ENCODE data around the gene ENGASE. TPM values are rescaled to one million over a fixed set of nuclear protein-coding genes. Genes with fewer than 3 reads are reported as not detected.

ENGASE gene
- total RNA-seq, 2 experiments from 2014 or later = 28.5 to 28.9 TPM

GRCh38 chr17:79089720-79090442, 15.3 kb downstream of the ENGASE start:
- H3K4me3 Mint-ChIP-seq = no peak overlapping the region
- peaks cover 10% of the 10 kb centered on the region for H3K4me1 Mint-ChIP-seq
- POLR2A ChIA-PET = interaction anchor here (1.6 kb wide), 1 partner anchor 302 kb away, joined by 4 read pairs; no protein-coding TSS in a partner anchor
- no peak for DNase-seq
- H3K9me3 Mint-ChIP-seq = no peaks in the 10 kb centered on the region
- H3K27me3 Mint-ChIP-seq = peaks cover 3% of the 10 kb centered on the region
- CTCF ChIA-PET = interaction anchor here (0.6 to 3.3 kb wide), 2 partner anchors 49 to 303 kb away, joined by 5 to 17 read pairs; no protein-coding TSS in a partner anchor
- H3K36me3 Mint-ChIP-seq (ENCODE audit: low read depth) = no peaks in the 10 kb centered on the region
- H3K27ac Mint-ChIP-seq = no peak overlapping the region

- H3K27me3 Mint-ChIP-seq = peaks cover 3% of the 10 kb centered on the region
- no peak overlapping the region for H3K4me3 Mint-ChIP-seq
- ChIA-PET POLR2A (no interaction called here), CTCF (interaction anchor here (0.6 kb wide), 1 partner anchor 50 kb away, joined by 5 read pairs; no protein-coding TSS in a partner anchor)
- no peaks in the 10 kb centered on the region for H3K9me3 Mint-ChIP-seq
- peaks cover 10% of the 10 kb centered on the region for H3K4me1 Mint-ChIP-seq
- DNase-seq = no peak
- no peaks in the 10 kb centered on the region for H3K36me3 Mint-ChIP-seq (ENCODE audit: low read depth)
- H3K27ac Mint-ChIP-seq = no peak overlapping the region
Measured at GRCh38 chr17:79090443-79091225, 16.0 kb downstream of the ENGASE start.

DNA sequence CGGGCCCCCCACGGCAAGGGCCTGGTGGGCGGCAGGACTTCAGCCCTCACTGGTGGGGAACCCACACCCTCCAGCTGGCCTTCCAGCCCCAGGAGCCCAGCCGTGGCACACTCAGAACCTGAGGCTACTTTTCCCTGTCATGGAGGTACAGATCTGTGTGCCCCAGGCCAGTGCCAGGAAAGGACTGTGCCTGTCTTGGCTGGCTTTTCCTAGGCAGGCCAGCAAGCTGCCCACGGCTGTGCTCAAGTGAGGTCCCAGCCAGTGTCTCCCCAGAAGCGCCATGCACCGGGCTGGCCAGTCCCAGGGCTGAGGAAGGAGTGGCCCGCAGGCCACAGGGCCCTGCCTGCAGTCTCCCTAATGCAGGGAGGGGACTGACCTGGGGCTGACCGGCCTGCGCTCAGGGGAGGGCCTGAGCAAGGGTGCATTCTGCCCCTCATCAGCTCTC, 16.6 kb downstream of the ENGASE start:
- no peaks in the 10 kb centered on the region for H3K9me3 Mint-ChIP-seq
- no peak overlapping the region for H3K4me3 Mint-ChIP-seq
- no peaks in the 10 kb centered on the region for H3K36me3 Mint-ChIP-seq (ENCODE audit: low read depth)
- no peak for DNase-seq
- peaks cover 4% of the 10 kb centered on the region for H3K27me3 Mint-ChIP-seq
- no peak overlapping the region for H3K27ac Mint-ChIP-seq
- peaks cover 10% of the 10 kb centered on the region for H3K4me1 Mint-ChIP-seq
- ChIA-PET POLR2A (no interaction called here), CTCF (no interaction called here)

DNA sequence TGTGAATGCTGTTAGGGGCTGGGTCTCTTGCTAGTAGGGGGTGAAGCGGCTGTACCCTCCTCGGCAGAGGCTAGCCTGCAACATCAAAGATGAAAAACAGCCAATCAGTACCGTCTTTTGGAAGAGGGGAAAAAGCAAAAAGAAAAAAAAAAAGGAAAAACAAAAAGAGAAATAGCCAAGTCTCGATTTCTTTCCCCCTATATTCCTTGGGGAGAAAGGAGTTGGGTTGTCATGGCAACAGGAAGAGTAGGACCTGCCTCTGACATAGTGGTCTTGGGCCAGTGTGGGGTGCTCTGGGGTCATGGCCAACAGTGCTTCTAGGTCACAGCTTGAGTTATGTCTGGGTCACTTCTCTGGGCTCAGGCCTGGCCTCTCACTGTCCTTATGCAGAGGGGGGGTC, 17.9 kb downstream of the ENGASE start:
- Mint-ChIP-seq H3K27ac (no peak overlapping the region), H3K27me3 (peaks cover 4% of the 10 kb centered on the region), H3K36me3 (ENCODE audit: low read depth) (no peaks in the 10 kb centered on the region), H3K4me1 (peaks cover 10% of the 10 kb centered on the region), H3K9me3 (no peaks in the 10 kb centered on the region), H3K4me3 (no peak overlapping the region)
- no peak for DNase-seq
- ChIA-PET CTCF (no interaction called here), POLR2A (no interaction called here)

DNA sequence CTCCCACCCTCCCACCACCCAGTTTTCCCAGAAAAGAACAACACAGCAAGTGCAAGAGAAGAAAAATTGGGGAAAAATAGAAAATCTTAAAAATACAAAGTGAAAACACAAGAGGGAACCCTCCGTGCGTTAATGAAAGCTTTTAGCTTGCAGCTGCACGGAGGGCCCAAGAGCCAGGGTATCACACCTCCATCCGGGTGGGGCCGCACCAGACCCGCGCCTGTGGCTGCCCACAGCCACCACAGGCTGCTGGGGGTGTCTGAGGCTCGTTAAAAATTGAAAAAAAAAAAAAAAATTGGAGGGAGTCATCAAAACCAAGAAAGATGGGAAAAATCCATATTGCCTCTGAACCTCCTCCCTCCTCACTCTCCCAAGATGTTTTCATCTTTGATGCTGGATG, 18.6 kb downstream of the ENGASE start:
- no peaks in the 10 kb centered on the region for H3K9me3 Mint-ChIP-seq

DNA sequence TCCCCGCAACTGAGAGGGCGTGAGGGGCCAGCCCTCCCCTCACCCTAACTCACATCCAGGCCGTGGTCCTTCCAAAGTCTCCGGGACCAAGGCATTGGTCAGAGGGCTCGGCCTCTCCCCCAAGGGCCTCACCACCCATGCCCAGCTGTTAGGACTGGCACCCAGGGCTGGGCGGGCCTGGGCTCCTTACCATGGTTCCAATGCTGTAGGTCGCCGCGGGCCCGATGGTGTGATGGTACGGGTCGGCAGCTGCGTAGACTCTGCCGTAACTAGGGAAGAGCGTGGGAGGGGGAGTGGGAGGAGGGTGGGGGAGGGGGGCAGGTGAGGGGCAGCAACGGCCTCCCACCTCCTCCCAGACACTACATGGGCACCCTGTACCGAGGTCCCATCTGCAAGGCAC, 19.6 kb downstream of the ENGASE start:
- Mint-ChIP-seq H3K9me3 (no peaks in the 10 kb centered on the region), H3K27me3 (peaks cover 11% of the 10 kb centered on the region), H3K4me3 (no peak overlapping the region), H3K36me3 (ENCODE audit: low read depth) (no peaks in the 10 kb centered on the region), H3K27ac (no peak overlapping the region), H3K4me1 (peaks cover 10% of the 10 kb centered on the region)
- DNase-seq = no peak
- ChIA-PET POLR2A (interaction anchor here (1.0 to 1.3 kb wide), 2 partner anchors 9 to 20 kb away, joined by 3 to 4 read pairs; partner anchors contain the start of gene ENGASE), CTCF (interaction anchor here (0.7 to 1.5 kb wide), 3 partner anchors 9 to 294 kb away, joined by 3 to 4 read pairs (median 3); no protein-coding TSS in a partner anchor)

More for the DNA sequence above, 18.6 kb downstream of the ENGASE start:
- peaks cover 10% of the 10 kb centered on the region for H3K4me1 Mint-ChIP-seq
- H3K4me3 Mint-ChIP-seq = no peak overlapping the region
- no peak overlapping the region for H3K27ac Mint-ChIP-seq
- CTCF ChIA-PET = interaction anchor here (1.3 to 1.5 kb wide), 2 partner anchors 10 to 295 kb away, joined by 3 to 4 read pairs; no protein-coding TSS in a partner anchor
- H3K27me3 Mint-ChIP-seq = peaks cover 11% of the 10 kb centered on the region
- POLR2A ChIA-PET = no interaction called here
- no peak for DNase-seq
- no peaks in the 10 kb centered on the region for H3K36me3 Mint-ChIP-seq (ENCODE audit: low read depth)

DNA sequence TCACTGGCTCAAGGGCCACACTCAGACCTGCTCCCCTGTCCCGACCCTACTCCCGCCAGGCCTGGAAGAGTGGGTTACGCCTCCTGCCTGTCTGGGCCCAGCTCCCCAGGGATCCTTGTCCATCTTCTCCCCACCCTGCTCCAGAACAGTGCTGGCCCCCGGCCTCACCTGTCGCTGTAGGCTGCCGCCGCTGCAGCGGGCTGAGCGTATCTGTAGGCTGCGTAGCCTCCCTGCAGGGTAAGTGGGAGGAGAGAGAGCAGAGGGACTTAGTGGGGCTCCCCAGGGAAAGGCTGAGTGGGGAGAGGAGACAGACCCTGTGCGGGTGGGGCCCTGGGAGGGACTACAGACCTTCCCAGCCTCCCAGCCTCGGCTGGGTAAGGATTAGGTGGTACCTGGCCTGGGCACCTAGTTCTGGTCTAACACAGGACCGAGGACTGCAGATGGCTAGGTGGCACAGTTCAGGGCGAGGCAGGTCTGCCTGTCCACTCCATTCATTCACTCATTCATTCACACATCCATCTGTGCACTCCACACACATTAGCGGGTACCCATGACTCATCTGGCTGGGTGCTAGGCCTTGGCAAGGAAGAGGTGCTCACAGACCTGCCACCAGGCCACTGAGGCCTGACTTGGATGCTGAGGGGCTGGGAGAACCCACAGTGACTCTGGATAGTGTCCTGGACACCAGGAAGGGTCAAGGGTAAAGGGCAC, 20.9 kb downstream of the ENGASE start:
- Mint-ChIP-seq H3K27me3 (peaks cover 11% of the 10 kb centered on the region), H3K4me1 (peaks cover 10% of the 10 kb centered on the region), H3K36me3 (ENCODE audit: low read depth) (no peaks in the 10 kb centered on the region), H3K9me3 (no peaks in the 10 kb centered on the region), H3K4me3 (no peak overlapping the region), H3K27ac (no peak overlapping the region)
- CTCF ChIA-PET = no interaction called here
- POLR2A ChIA-PET = interaction anchor here (1.0 kb wide), 1 partner anchor 10 kb away, joined by 3 read pairs; no protein-coding TSS in a partner anchor
- no peak for DNase-seq

GRCh38 chr17:79096477-79096876, 21.9 kb downstream of the ENGASE start:
- Mint-ChIP-seq H3K9me3 (no peaks in the 10 kb centered on the region), H3K36me3 (ENCODE audit: low read depth) (no peaks in the 10 kb centered on the region), H3K4me3 (no peak overlapping the region), H3K4me1 (peaks cover 10% of the 10 kb centered on the region), H3K27me3 (peaks cover 11% of the 10 kb centered on the region), H3K27ac (no peak overlapping the region)
- POLR2A ChIA-PET = no interaction called here
- DNase-seq = no peak
- CTCF ChIA-PET = no interaction called here

DNA sequence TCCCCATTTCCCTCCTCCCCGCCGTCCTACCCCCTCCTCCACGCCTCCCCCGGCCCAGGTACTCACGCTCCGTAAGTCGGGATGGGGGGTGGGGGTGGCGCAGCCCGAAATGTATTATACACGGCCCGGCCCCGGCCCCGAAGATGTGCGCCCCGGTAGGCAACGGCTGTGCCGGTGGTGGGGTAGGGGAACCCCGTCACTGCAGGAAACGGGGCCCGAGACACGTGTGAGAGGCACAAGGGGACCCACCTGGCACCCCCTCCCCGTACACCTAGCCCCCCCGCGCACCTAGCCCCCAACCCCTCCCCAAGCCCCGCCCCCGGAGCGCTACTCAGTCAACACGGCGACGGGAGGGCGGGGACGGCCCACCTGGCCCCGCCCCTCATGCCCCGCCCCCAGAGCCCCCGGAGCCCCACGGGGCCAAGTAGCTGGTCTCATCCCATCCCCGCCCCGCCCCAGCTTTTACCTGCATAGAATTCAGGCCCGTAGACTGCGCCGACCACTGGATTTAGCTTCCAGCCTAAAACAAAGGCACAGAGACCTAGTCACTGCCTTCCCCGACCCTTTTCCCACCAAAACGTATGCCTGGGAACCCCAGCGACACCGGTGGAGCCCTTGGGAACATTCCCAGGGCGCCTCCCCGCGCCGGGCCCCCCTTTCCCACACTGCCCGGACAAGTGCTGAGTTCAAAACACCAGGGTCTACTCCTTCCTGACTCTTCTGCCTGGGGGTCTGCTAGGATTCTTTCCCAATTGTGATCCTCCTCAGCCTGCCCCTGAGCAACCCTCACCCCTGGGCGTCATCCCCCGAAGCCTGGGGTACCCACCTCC, 22.8 kb downstream of the ENGASE start:
- no peaks in the 10 kb centered on the region for H3K9me3 Mint-ChIP-seq
- H3K27ac Mint-ChIP-seq = no peak overlapping the region
- no peak overlapping the region for H3K4me3 Mint-ChIP-seq
- ChIA-PET CTCF (no interaction called here), POLR2A (no interaction called here)
- no peak for DNase-seq
- H3K36me3 Mint-ChIP-seq (ENCODE audit: low read depth) = no peaks in the 10 kb centered on the region
- H3K27me3 Mint-ChIP-seq = peaks cover 11% of the 10 kb centered on the region
- H3K4me1 Mint-ChIP-seq = peaks cover 7% of the 10 kb centered on the region

GRCh38 chr17:79098282-79098867, 23.8 kb downstream of the ENGASE start:
- no peak for DNase-seq
- Mint-ChIP-seq H3K4me1 (peaks cover 2% of the 10 kb centered on the region), H3K27ac (no peak overlapping the region), H3K4me3 (no peak overlapping the region), H3K36me3 (ENCODE audit: low read depth) (no peaks in the 10 kb centered on the region), H3K9me3 (no peaks in the 10 kb centered on the region), H3K27me3 (peaks cover 12% of the 10 kb centered on the region)
- ChIA-PET CTCF (no interaction called here), POLR2A (no interaction called here)

GRCh38 chr17:79100405-79100804, 25.8 kb downstream of the ENGASE start:
- Mint-ChIP-seq H3K36me3 (ENCODE audit: low read depth) (no peaks in the 10 kb centered on the region), H3K9me3 (no peaks in the 10 kb centered on the region), H3K27me3 (peaks cover 12% of the 10 kb centered on the region), H3K27ac (no peak overlapping the region), H3K4me1 (no peaks in the 10 kb centered on the region), H3K4me3 (no peak overlapping the region)
- POLR2A ChIA-PET = no interaction called here
- CTCF ChIA-PET = no interaction called here
- DNase-seq = no peak

- Mint-ChIP-seq H3K27ac (no peak overlapping the region), H3K4me3 (no peak overlapping the region), H3K27me3 (peaks cover 11% of the 10 kb centered on the region), H3K36me3 (ENCODE audit: low read depth) (no peaks in the 10 kb centered on the region), H3K9me3 (no peaks in the 10 kb centered on the region), H3K4me1 (no peaks in the 10 kb centered on the region)
- ChIA-PET POLR2A (no interaction called here), CTCF (no interaction called here)
- DNase-seq = no peak
Measured at GRCh38 chr17:79101111-79101673, 26.6 kb downstream of the ENGASE start.
